SJCRH30 (cell line): Measurements from ENCODE around the gene FAIM2. TPM values are rescaled to one million over a fixed set of nuclear protein-coding genes. Genes with fewer than 3 reads are reported as not detected.

Experiments used
- DNase-seq, 2 experiments: peaks; one replicate each; pipeline ENCODE4 v3.0.0-alpha.2; 2015 to 2020
- H3K27ac ChIP-seq: fragments of 250-450 bp; sonication (Bioruptor Pico); 2 replicates; pipeline ENCODE4 v1.5.1; 2020; ENCODE audit warnings: mild to moderate bottlenecking, moderate library complexity
- H3K27me3 ChIP-seq: fragments of 250-450 bp; sonication (Bioruptor Pico); 2 replicates; pipeline ENCODE4 v1.5.1; 2020; ENCODE audit warnings: mild to moderate bottlenecking, moderate library complexity
- H3K36me3 ChIP-seq: fragments of 250-450 bp; sonication (Bioruptor Pico); 2 replicates; pipeline ENCODE4 v1.5.1; 2020; ENCODE audit warnings: mild to moderate bottlenecking, moderate library complexity
- H3K4me1 ChIP-seq: fragments of 250-450 bp; sonication (Bioruptor Pico); 2 replicates; pipeline ENCODE4 v1.5.1; 2020; ENCODE audit warnings: mild to moderate bottlenecking, moderate library complexity
- H3K4me3 ChIP-seq: fragments of 250-450 bp; sonication (Bioruptor Pico); 2 replicates; pipeline ENCODE4 v1.5.1; 2020; ENCODE audit warnings: mild to moderate bottlenecking, moderate library complexity
- H3K9me3 ChIP-seq: fragments of 250-450 bp; sonication (Bioruptor Pico); replicated peaks from 2 replicates; pipeline ENCODE4 v1.5.1; 2020; ENCODE audit warnings: mild to moderate bottlenecking, moderate library complexity
- total RNA-seq: library from RNA; depleted of rRNA; stranded (reverse); fragments of >200 nt; shearing (Covaris generic); gene quantifications from 2 replicates; pipeline ENCODE4 v1.2.3, GENCODE V29; 2014

Gene FAIM2
- total RNA-seq, 1 experiment from 2014 or later: 0.67 TPM

DNA sequence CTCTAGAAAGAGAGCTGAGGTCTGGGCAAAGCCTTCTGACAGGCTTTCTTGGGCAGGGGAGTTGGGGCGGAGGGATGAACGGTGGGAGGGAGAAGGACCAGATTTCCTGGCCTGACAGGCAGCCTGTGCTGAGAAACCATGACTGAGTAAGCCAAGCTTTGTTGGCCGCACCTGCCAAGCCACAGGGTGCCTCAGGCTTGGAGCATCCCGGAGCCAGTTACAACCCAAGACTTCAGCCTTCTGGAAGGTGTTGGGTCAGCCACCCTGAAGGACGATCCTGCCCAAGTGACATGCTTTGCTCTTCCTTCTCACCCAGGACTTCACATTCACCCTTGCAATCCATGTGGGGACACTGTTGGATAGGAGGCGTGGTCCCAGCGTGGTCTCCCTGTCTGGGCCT lies 25.9 kb upstream of the FAIM2 start:
- H3K4me1 ChIP-seq: peaks cover 3% of the 10 kb centered on the region; the same call in 1 of the 2 replicates
- H3K4me3 ChIP-seq: no peak overlapping the region
- no peak overlapping the region for H3K27ac ChIP-seq
- no peaks in the 10 kb centered on the region for H3K27me3 ChIP-seq
- no peak for DNase-seq
- H3K9me3 ChIP-seq: no peaks in the 10 kb centered on the region
- H3K36me3 ChIP-seq: no peaks in the 10 kb centered on the region

DNA sequence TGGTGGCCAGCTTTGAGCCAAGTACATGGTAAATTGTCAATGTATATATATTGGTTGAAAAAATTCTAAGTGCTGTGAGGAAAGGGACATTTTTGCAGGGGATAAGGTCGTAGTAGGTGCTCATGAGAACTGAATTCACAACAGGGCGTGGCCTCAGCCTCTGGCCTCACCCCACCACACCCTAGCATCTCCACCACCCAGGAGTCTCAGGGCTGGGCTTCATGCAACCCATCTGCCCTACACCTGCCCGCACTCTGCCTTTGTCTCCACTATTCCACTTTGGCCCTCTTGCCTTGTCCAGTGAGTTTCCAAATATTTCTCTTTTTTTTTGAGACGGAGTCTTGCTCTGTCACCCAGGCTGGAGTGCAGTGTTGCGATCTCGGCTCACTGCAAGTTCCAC lies 24.8 kb upstream of the FAIM2 start:
- Histone ChIP-seq H3K27me3 (no peaks in the 10 kb centered on the region), H3K4me1 (no peaks in the 10 kb centered on the region), H3K36me3 (no peaks in the 10 kb centered on the region), H3K9me3 (no peaks in the 10 kb centered on the region), H3K4me3 (no peak overlapping the region), H3K27ac (no peak overlapping the region)
- DNase-seq: no peak

DNA sequence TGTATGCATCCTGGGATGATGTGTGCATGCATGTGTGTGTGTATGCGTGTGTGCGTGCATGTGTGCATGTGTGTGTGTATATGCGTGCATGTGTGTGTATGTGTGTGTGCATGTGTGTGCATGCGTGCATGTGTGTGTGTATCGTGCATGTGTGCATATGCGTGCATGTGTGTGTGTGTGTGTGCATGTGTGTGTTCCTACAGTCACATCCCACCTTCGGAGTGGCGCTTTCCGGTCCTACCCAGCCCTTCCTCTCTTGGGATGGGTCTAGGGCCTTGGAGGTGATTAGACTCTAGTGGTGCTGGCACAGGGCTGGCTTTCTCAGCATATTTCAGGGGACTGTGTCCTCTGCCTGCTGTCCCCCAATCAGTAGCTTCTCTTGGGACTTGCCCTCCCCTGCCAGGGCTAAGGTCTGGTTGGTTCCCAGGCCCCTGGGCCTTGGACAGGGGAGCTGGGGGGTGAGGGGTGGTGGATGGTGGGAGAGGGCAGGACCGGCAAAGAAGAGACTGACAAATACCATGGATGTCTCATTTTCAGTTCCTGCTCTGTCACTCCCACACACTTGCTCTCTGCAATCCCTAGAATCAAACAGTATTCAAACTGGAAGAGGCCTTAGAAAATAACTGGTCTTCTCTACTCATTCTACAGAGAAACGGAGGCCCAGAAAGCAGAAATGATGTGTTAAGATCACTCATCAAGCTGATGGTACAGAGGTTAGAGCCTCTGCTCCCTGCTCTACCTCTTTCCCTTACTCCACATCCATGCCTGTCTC lies 21.9 kb upstream of the FAIM2 start:
- no peak for DNase-seq
- Histone ChIP-seq H3K27me3 (peaks cover 1% of the 10 kb centered on the region; the same call in 1 of the 2 replicates), H3K9me3 (no peaks in the 10 kb centered on the region), H3K27ac (no peak overlapping the region), H3K4me3 (no peak overlapping the region), H3K36me3 (no peaks in the 10 kb centered on the region), H3K4me1 (no peaks in the 10 kb centered on the region)

DNA sequence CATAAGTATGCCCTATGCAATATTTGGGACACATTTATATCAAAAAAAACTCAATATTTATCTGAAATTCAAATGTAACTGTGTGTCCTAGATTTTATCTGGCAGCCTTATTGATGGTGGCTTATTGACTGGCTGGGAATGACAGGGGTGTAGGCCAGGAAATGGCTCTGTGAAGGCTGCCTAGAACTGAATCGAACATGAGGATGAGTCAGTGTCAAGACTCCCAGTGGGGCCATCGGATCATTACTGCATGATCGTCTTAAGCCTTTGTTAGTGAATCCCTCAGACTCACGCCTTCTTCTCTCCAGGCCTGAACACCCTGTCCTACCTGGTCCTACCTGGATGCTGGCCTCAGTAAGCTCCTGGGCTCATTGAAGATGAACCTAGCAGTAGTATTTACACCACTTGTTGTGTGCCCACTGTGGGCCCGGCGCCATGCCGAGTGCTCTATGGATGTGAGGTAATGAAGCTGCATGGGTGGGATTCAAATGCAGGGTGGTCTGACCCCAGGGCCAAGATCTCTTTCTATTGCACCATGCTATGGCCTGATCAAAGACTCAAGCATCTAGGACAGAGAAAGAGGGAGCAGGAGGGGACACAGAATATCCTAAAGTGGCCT lies 21.0 kb upstream of the FAIM2 start:
- Histone ChIP-seq H3K36me3 (no peaks in the 10 kb centered on the region), H3K9me3 (no peaks in the 10 kb centered on the region), H3K27ac (no peak overlapping the region), H3K4me1 (no peaks in the 10 kb centered on the region), H3K27me3 (peaks cover 6% of the 10 kb centered on the region; the same call in 1 of the 2 replicates), H3K4me3 (no peak overlapping the region)
- DNase-seq: no peak

DNA sequence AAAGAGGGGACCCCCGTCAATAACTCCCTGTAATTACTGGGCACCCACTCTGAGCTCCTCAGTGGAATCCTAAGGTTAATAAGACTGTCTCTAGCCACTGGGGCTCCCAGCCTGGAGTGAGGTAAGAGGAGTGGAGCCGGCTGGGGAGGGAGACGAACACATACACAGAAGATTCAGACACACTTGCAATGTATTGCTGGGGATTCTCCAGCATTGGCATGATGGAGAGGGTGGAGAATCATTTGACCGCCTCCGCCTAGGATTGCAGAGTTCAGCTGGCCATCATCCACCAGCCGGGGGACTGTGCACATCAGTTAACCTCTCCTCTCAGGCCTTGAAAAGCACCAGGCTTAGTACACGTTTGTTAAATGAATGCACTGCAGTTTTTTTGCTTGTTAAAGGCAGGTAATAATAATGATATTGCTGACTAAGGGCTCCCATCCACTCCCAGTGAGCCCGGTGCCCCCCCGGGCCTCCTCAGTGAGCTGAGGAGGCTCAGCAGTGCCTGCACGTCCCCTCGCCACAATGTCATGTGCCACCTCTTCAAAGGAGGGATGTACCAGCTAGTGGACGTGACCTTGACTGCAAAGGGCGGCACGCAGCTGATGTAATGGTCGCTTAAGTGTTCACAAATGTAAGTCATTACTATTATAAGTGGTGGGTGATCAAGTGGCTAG lies 20.3 kb upstream of the FAIM2 start:
- Histone ChIP-seq H3K9me3 (no peaks in the 10 kb centered on the region), H3K36me3 (no peaks in the 10 kb centered on the region), H3K27ac (no peak overlapping the region), H3K27me3 (peaks cover 10% of the 10 kb centered on the region; the same call in 1 of the 2 replicates), H3K4me3 (no peak overlapping the region), H3K4me1 (no peaks in the 10 kb centered on the region)
- DNase-seq: no peak

DNA sequence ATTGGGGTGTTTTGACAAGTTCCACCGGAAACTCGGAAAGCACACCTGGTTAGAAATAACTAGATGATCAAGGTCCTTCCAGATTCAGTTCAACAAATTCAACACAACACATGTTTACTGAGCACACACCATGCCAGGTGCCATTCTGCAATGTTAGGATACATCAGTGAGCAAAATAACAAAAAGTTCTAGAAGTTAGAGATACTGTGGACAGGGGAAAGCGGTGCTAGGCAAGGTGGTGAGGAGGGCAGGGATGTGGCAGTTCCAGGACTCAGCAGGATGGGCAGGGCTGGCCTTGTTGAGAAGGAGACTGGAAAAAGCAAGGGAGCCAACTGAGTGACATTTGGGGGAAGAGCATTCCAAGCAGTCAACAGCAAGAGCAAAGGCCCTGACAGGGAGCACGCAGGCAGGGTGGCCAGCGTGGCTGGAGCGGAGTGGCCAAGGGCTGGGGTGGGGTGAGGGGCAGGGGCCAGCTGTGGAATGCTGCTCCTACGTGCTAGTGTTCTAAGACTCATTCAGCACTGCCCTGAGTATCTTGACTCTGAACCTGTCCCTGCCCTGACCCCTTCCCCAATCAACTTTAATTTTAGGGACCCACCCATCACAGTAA lies 19.4 kb upstream of the FAIM2 start:
- Histone ChIP-seq H3K4me1 (no peaks in the 10 kb centered on the region), H3K36me3 (no peaks in the 10 kb centered on the region), H3K4me3 (no peak overlapping the region), H3K9me3 (no peaks in the 10 kb centered on the region), H3K27me3 (peaks cover 14% of the 10 kb centered on the region; the same call in 1 of the 2 replicates), H3K27ac (no peak overlapping the region)
- no peak for DNase-seq

DNA sequence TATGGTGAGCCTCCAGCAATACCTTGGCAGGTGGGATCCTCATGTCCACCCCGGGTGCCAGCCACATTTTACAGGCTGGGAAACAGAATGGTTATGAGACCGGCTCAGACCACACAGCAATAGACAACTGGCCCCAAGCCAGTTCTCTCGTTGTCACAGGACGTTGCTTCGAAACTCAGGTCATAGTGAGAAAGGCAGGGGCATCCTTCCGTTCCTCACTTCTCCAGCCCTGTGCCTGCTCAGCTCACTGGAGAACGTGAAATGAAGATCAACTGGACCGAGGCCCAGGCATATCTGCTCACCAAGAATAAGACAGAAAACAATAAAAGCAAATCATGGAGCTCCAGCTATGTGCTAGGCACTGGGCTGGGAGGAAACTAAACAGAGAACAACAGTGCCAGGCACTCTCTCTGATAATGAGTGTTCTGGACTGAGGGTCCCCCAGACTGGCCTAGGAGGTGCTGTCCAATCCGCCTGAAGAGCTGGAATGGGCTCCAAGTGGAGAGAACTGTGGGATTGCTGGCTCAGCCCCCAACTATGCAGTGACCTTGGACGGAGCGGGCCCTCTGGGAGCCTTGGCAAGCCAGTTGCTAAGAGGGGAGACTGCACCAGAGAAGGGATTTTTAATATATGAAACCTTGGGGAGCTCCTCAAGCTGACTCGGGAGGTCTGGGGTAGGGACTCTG lies 18.8 kb upstream of the FAIM2 start:
- Histone ChIP-seq H3K4me3 (no peak overlapping the region), H3K4me1 (peaks cover 1% of the 10 kb centered on the region; the same call in 1 of the 2 replicates), H3K27ac (no peak overlapping the region), H3K27me3 (peaks cover 14% of the 10 kb centered on the region; the same call in 1 of the 2 replicates), H3K36me3 (no peaks in the 10 kb centered on the region), H3K9me3 (no peaks in the 10 kb centered on the region)
- no peak for DNase-seq

DNA sequence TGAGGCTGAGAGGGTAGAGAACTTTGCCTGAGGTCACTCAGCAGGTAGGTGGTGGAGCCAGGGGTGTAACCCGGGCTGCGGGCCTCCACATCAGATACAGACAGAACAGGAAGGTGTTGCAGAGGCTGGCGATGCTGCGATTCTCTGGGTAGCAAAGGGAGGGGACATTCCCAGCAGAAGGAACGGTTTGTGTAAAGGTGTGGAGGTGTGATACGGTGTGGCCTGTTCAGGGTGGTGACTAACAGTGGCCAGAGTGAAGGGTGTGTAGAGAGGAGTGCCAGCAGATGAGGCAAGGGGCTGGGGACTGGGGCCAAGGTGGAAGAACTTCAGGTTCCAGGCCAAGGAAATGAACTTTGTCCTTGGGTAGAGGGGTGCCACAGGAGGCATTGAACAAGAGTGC lies 18.2 kb upstream of the FAIM2 start:
- Histone ChIP-seq H3K4me1 (peaks cover 6% of the 10 kb centered on the region; the same call in 1 of the 2 replicates), H3K27me3 (peaks cover 14% of the 10 kb centered on the region; the same call in 1 of the 2 replicates), H3K4me3 (no peak overlapping the region), H3K27ac (no peak overlapping the region), H3K9me3 (no peaks in the 10 kb centered on the region), H3K36me3 (no peaks in the 10 kb centered on the region)
- no peak for DNase-seq

DNA sequence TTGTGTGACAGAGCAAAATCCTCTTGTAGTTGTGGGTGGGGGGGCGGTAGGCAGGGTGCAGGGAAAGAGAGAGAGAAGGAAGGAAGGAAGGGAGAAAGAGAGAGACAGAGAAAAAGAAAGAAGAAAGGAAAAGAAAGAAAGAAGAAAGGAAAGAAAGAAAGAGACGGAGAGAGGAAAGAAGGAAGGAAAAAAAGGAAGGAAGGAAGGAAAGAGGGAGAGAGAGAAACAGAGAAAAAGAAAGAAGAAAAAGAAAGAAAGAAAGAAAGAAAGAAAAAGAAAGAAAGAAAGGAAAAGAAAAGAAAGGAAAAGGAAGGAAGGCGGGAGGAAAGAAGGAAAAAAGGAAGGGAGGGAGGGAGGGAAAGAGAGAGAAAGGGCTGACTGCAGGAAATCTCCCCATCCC lies 17.6 kb upstream of the FAIM2 start:
- Histone ChIP-seq H3K27ac (no peak overlapping the region), H3K4me3 (no peak overlapping the region), H3K4me1 (peaks cover 6% of the 10 kb centered on the region; the same call in 1 of the 2 replicates), H3K36me3 (no peaks in the 10 kb centered on the region), H3K9me3 (no peaks in the 10 kb centered on the region), H3K27me3 (peaks cover 14% of the 10 kb centered on the region; the same call in 1 of the 2 replicates)
- DNase-seq: no peak

DNA sequence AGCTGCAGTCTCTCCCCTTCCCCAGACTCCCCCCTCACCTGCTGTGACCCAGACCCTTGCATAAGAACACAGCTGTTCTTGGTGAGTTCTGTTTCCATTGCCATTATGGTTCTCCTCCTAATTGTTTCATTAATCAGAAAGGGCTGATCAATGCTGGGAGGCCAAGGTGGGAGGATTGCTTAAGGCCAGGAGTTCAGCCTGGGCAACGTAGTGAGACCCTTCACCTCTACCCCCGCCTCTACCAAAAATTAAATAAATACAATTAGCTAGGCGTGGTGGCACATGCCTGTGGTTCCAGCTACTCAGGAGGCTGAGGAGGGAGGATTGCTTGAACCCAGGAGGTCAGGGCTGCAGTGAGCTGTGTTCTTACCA lies 17.2 kb upstream of the FAIM2 start:
- Histone ChIP-seq H3K27ac (no peak overlapping the region), H3K4me1 (peaks cover 6% of the 10 kb centered on the region; the same call in 1 of the 2 replicates), H3K4me3 (no peak overlapping the region), H3K36me3 (no peaks in the 10 kb centered on the region), H3K9me3 (no peaks in the 10 kb centered on the region), H3K27me3 (peaks cover 14% of the 10 kb centered on the region; the same call in 1 of the 2 replicates)
- DNase-seq: no peak

DNA sequence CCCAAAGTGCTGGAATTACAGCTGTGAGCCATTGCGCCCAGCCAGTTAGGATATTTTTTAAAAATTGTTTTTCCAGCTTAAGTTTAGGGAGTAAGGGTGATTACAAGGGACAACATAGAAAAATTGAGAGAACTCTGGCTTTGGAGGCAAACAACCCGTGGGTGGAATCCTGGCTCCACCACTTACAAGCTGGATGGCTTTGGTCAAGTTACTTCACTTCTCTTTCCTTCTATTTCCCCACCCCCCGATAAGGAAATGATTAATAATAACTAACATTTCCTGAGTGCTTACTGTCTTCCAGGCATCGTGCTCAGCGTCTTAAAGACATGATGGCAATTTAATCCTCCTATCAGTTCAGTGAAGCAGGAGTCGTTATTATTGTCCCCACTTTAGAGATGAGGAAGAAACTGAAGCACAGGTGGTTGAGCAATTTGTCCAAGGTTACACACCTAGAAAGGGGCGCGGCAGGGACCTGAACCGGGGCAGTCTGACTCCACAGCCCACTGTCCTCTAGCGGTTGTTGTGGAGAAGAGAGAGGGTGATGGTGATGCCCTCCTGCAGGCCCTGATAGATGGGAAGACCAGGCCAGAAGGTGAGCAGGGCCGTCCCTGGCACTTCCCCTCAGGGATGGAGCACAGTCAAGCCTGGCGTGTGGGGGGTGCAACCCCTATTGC lies 16.7 kb upstream of the FAIM2 start:
- Histone ChIP-seq H3K9me3 (no peaks in the 10 kb centered on the region), H3K4me1 (peaks cover 6% of the 10 kb centered on the region; the same call in 1 of the 2 replicates), H3K36me3 (no peaks in the 10 kb centered on the region), H3K4me3 (no peak overlapping the region), H3K27ac (no peak overlapping the region), H3K27me3 (peaks cover 14% of the 10 kb centered on the region; the same call in 1 of the 2 replicates)
- DNase-seq: no peak

DNA sequence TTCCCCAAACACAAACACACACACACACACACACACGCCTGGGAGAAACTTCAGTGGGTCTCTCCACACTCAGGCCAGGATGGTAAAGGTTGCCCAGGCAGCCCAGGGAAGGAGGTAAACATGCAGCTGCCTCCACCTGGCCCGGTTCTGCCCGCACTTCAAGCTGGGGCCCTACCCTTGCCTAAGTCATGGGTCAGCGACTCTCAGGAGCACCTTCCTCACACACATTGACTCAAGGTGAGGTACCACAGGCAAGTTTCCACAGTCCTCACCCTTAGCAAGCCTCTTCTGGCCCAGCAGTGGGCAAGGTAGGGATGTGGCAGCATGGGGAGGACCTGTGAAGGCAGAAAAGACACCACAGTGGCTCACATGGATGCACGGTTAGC lies 14.1 kb upstream of the FAIM2 start:
- no peak overlapping the region for H3K4me3 ChIP-seq
- peaks cover 17% of the 10 kb centered on the region for H3K4me1 ChIP-seq
- H3K27ac ChIP-seq: no peak overlapping the region
- no peaks in the 10 kb centered on the region for H3K9me3 ChIP-seq
- no peak for DNase-seq
- H3K36me3 ChIP-seq: no peaks in the 10 kb centered on the region
- H3K27me3 ChIP-seq: peaks cover 14% of the 10 kb centered on the region; the same call in 1 of the 2 replicates

DNA sequence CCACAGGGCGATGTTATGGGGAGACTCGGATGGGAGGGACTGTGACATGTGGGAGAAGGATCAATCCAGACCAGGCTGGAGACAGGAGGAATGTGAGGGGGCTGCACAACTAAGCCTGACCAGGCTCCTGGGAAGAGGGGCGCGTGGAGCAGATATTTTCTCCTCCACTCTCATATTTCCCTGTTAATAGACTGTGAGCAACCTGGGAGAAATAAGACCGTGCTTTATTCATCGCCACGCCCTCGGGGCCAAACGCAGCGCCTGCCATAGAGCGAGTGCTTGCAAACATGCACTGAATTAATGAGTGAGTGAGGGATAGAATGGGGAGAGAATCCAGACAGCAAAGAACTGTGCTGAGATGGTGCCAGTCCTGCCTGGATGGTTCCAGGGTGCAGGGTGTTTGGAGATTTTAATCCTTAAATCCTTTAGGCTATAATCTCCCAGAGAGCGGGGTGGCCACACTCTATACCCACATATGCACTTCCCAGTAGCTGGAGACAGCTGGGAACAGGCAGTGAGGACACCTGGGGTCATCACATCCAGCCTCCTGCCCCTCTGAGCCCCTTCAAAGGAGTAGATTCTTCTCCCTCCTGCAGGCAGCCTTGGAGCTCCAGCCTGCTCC lies 13.6 kb upstream of the FAIM2 start:
- peak in 1 of 2 experiments; percentile 27 for DNase-seq
- Histone ChIP-seq H3K27me3 (peaks cover 14% of the 10 kb centered on the region; the same call in 1 of the 2 replicates), H3K4me1 (peaks cover 17% of the 10 kb centered on the region), H3K36me3 (no peaks in the 10 kb centered on the region), H3K4me3 (no peak overlapping the region), H3K27ac (no peak overlapping the region), H3K9me3 (no peaks in the 10 kb centered on the region)
